KOPT-K1 (cell line): ENCODE data around the gene ATP13A3.

Experiments used
- H3K27ac ChIP-seq: fragments of 200-600 bp; sonication (generic); 2 replicates; pipeline ENCODE4 v1.5.1; 2016; ENCODE audit warnings: antibody characterized with exemption, mild to moderate bottlenecking, low read depth, low read length; ENCODE audit not compliant: poor library complexity, severe bottlenecking
- H3K36me3 ChIP-seq: fragments of 200-600 bp; sonication (generic); 2 replicates; pipeline ENCODE4 v1.5.1; 2017; ENCODE audit warnings: antibody characterized with exemption, mild to moderate bottlenecking, low read length, moderate library complexity; ENCODE audit not compliant: insufficient read depth
- H3K9me3 ChIP-seq: fragments of 200-600 bp; sonication (generic); 2 replicates; pipeline ENCODE4 v1.5.1; 2017; ENCODE audit warnings: antibody characterized with exemption, low read length, mild to moderate bottlenecking; ENCODE audit not compliant: insufficient read depth, poor library complexity, severe bottlenecking

ATP13A3 gene

GRCh38 chr3:194375473-194376240, 111.1 kb downstream of the ATP13A3 start:
- H3K36me3 ChIP-seq = no peaks in the 10 kb centered on the region
- H3K27ac ChIP-seq = no peak overlapping the region
- H3K9me3 ChIP-seq = no peaks in the 10 kb centered on the region

GRCh38 chr3:194374935-194375334, 111.9 kb downstream of the ATP13A3 start:
- Histone ChIP-seq H3K27ac (no peak overlapping the region), H3K36me3 (no peaks in the 10 kb centered on the region), H3K9me3 (no peaks in the 10 kb centered on the region)

- no peak overlapping the region for H3K27ac ChIP-seq
- H3K9me3 ChIP-seq = no peaks in the 10 kb centered on the region
- H3K36me3 ChIP-seq = no peaks in the 10 kb centered on the region
Measured at GRCh38 chr3:194373899-194374298, 112.9 kb downstream of the ATP13A3 start.

GRCh38 chr3:194373028-194373427, 113.8 kb downstream of the ATP13A3 start:
- H3K36me3 ChIP-seq = no peaks in the 10 kb centered on the region
- no peak overlapping the region for H3K27ac ChIP-seq
- no peaks in the 10 kb centered on the region for H3K9me3 ChIP-seq

- H3K9me3 ChIP-seq = no peaks in the 10 kb centered on the region
- no peak overlapping the region for H3K27ac ChIP-seq
- no peaks in the 10 kb centered on the region for H3K36me3 ChIP-seq
Measured at GRCh38 chr3:194370753-194371152, 116.0 kb downstream of the ATP13A3 start.

GRCh38 chr3:194369522-194370279, 117.1 kb downstream of the ATP13A3 start, which contains the start of gene LRRC15:
TSS of gene LRRC15 (minus strand) at chr3:194369743. CDS start at chr3:194361043, 8,700 bp downstream.
- no peaks in the 10 kb centered on the region for H3K9me3 ChIP-seq
- no peaks in the 10 kb centered on the region for H3K36me3 ChIP-seq
- no peak within 1 kb of the TSS for H3K27ac ChIP-seq

GRCh38 chr3:194368918-194369317, 117.9 kb downstream of the ATP13A3 start:
- H3K36me3 ChIP-seq = no peaks in the 10 kb centered on the region
- no peaks in the 10 kb centered on the region for H3K9me3 ChIP-seq
- H3K27ac ChIP-seq = no peak overlapping the region

- Histone ChIP-seq H3K27ac (no peak overlapping the region), H3K36me3 (no peaks in the 10 kb centered on the region), H3K9me3 (no peaks in the 10 kb centered on the region)
Measured at GRCh38 chr3:194367992-194368841, 118.6 kb downstream of the ATP13A3 start.

GRCh38 chr3:194365978-194366490, 120.8 kb downstream of the ATP13A3 start:
- H3K9me3 ChIP-seq = no peaks in the 10 kb centered on the region
- no peaks in the 10 kb centered on the region for H3K36me3 ChIP-seq
- H3K27ac ChIP-seq = no peak overlapping the region

- no peaks in the 10 kb centered on the region for H3K9me3 ChIP-seq
- no peak overlapping the region for H3K27ac ChIP-seq
- H3K36me3 ChIP-seq = no peaks in the 10 kb centered on the region
Measured at GRCh38 chr3:194365526-194365925, 121.3 kb downstream of the ATP13A3 start.

- Histone ChIP-seq H3K27ac (no peak overlapping the region), H3K9me3 (no peaks in the 10 kb centered on the region)
Measured at GRCh38 chr3:194364652-194365434, 122.0 kb downstream of the ATP13A3 start.

GRCh38 chr3:194364314-194364651, 122.5 kb downstream of the ATP13A3 start:
- Histone ChIP-seq H3K27ac (no peak overlapping the region), H3K36me3 (no peaks in the 10 kb centered on the region), H3K9me3 (no peaks in the 10 kb centered on the region)

More at GRCh38 chr3:194364652-194365434, 122.0 kb downstream of the ATP13A3 start:
- no peaks in the 10 kb centered on the region for H3K36me3 ChIP-seq

GRCh38 chr3:194360568-194360967, 126.2 kb downstream of the ATP13A3 start:
- no peaks in the 10 kb centered on the region for H3K9me3 ChIP-seq
- H3K36me3 ChIP-seq = no peaks in the 10 kb centered on the region
- no peak overlapping the region for H3K27ac ChIP-seq

GRCh38 chr3:194357681-194358080, 129.1 kb downstream of the ATP13A3 start:
- no peak overlapping the region for H3K27ac ChIP-seq
- no peaks in the 10 kb centered on the region for H3K9me3 ChIP-seq
- H3K36me3 ChIP-seq = no peaks in the 10 kb centered on the region
